IMR-90 (cell line): ENCODE measurements around the gene MCF2L. TPM values are rescaled to one million over a fixed set of nuclear protein-coding genes. Genes with fewer than 3 reads are reported as not detected.

ENCODE experiments used
- ATAC-seq: fragments of 200-7000 bp; cut with Tn5 transposase; 2 replicates; pipeline ENCODE4 v1.9.1; 2020; ENCODE audit warnings: low read depth, mild to moderate bottlenecking, moderate library complexity
- BruUV-seq: library from RNA; stranded (reverse); fragments of 400-500 nt; replicated peaks from 2 replicates; lab custom pipeline; 2021; lab: Mats Ljungman, UMichigan
- CTCF ChIA-PET: fragments of 300-600 bp; formaldehyde crosslinking; extraction: SDS; loops from one replicate; lab custom pipeline; 2021; ENCODE audit warnings: antibody characterized with exemption; lab: Yijun Ruan, JAX
- POLR2A ChIA-PET: fragments of 300-600 bp; sonication (Branson Sonifier 250); formaldehyde crosslinking; loops from one replicate; lab custom pipeline; 2022; ENCODE audit warnings: antibody characterized with exemption; ENCODE audit not compliant: unreplicated experiment; lab: Charles Lee
- DNase-seq: peaks from one replicate; pipeline ENCODE4 v3.0.0; 2013
- H2AFZ ChIP-seq: replicated peaks from 2 replicates; pipeline ENCODE3; 2013; ENCODE audit warnings: low read length, mild to moderate bottlenecking; ENCODE audit not compliant: poor library complexity
- H2AK5ac ChIP-seq: 2 replicates; pipeline ENCODE4 v1.6.1; 2013; ENCODE audit warnings: low read depth, low read length, inconsistent platforms
- H2AK9ac ChIP-seq: replicated peaks from 2 replicates; pipeline ENCODE3; 2013; ENCODE audit warnings: mild to moderate bottlenecking, low read depth, low read length, moderate library complexity; ENCODE audit not compliant: poor library complexity
- H2BK120ac ChIP-seq: 2 replicates; pipeline ENCODE4 v1.6.1; 2013; ENCODE audit warnings: low read depth, low read length, inconsistent platforms
- H2BK15ac ChIP-seq: 3 replicates; pipeline ENCODE4 v1.6.1; 2013; ENCODE audit warnings: low read depth, low read length, inconsistent platforms
- H2BK20ac ChIP-seq: 2 replicates; pipeline ENCODE4 v1.6.1; 2013; ENCODE audit warnings: low read depth, mild to moderate bottlenecking, inconsistent platforms, low read length, moderate library complexity
- H2BK5ac ChIP-seq: 2 replicates; pipeline ENCODE4 v1.6.1; 2013; ENCODE audit warnings: mild to moderate bottlenecking, low read depth, low read length, inconsistent platforms; ENCODE audit not compliant: poor library complexity, severe bottlenecking
- H3K14ac ChIP-seq: replicated peaks from 2 replicates; pipeline ENCODE4 v1.6.1; 2013; ENCODE audit warnings: low read depth, low read length, inconsistent platforms
- H3K18ac ChIP-seq: 2 replicates; pipeline ENCODE4 v1.6.1; 2013; ENCODE audit warnings: low read depth, low read length, control low read depth
- H3K23ac ChIP-seq: 2 replicates; pipeline ENCODE4 v1.6.1; 2013; ENCODE audit warnings: low read depth, low read length, inconsistent platforms
- H3K27ac ChIP-seq: 2 replicates; pipeline ENCODE4 v1.5.1; 2013; ENCODE audit warnings: mild to moderate bottlenecking, control low read depth, low read length; ENCODE audit not compliant: insufficient read depth
- H3K27me3 ChIP-seq: 2 replicates; pipeline ENCODE4 v1.6.1; 2013; ENCODE audit warnings: low read length; ENCODE audit not compliant: control insufficient read depth, insufficient read depth
- H3K36me3 ChIP-seq: 2 replicates; pipeline ENCODE4 v1.6.1; 2013; ENCODE audit warnings: low read length, mixed read lengths; ENCODE audit not compliant: control insufficient read depth, insufficient read depth
- H3K4ac ChIP-seq: 2 replicates; pipeline ENCODE4 v1.6.1; 2013; ENCODE audit warnings: low read depth, low read length, inconsistent platforms
- H3K4me1 ChIP-seq: 2 replicates; pipeline ENCODE4 v1.6.1; 2013; ENCODE audit warnings: low read length, mixed read lengths; ENCODE audit not compliant: control insufficient read depth, insufficient read depth
- H3K4me2 ChIP-seq: 2 replicates; pipeline ENCODE4 v1.6.1; 2013; ENCODE audit warnings: low read depth, mild to moderate bottlenecking, control low read depth, low read length, moderate library complexity
- H3K4me3 ChIP-seq: 2 replicates; pipeline ENCODE4 v1.5.1; 2013; ENCODE audit warnings: low read depth, mild to moderate bottlenecking, control low read depth, low read length, moderate library complexity; ENCODE audit not compliant: insufficient read depth
- H3K56ac ChIP-seq: 2 replicates; pipeline ENCODE4 v1.6.1; 2013; ENCODE audit warnings: low read length, inconsistent platforms; ENCODE audit not compliant: insufficient read depth; ENCODE audit errors: extremely low read depth
- H3K79me1 ChIP-seq, 2 experiments: 2 replicates each; pipeline ENCODE4 v1.6.1; 2013; ENCODE audit warnings: low read length in 2 of 2, inconsistent platforms in 1 of 2, low read depth in 1 of 2
- H3K9ac ChIP-seq: 2 replicates; pipeline ENCODE4 v1.6.1; 2013; ENCODE audit warnings: low read depth, low read length, control low read depth
- H3K9me1 ChIP-seq: 2 replicates; pipeline ENCODE4 v1.6.1; 2013; ENCODE audit warnings: low read length, inconsistent platforms; ENCODE audit not compliant: insufficient read depth
- H3K9me3 ChIP-seq: 2 replicates; pipeline ENCODE4 v1.6.1; 2013; ENCODE audit warnings: low read length; ENCODE audit not compliant: control insufficient read depth, insufficient read depth
- H4K20me1 ChIP-seq: 2 replicates; pipeline ENCODE4 v1.6.1; 2013; ENCODE audit warnings: low read length, inconsistent platforms; ENCODE audit not compliant: insufficient read depth
- H4K5ac ChIP-seq: 2 replicates; pipeline ENCODE4 v1.6.1; 2013; ENCODE audit warnings: mild to moderate bottlenecking, low read depth, low read length, control low read depth
- H4K8ac ChIP-seq, 2 experiments: 2 replicates each; pipeline ENCODE4 v1.6.1; 2013; ENCODE audit warnings: low read depth in 2 of 2, low read length in 2 of 2, control low read depth in 1 of 2, inconsistent platforms in 1 of 2
- H4K91ac ChIP-seq: 2 replicates; pipeline ENCODE4 v1.6.1; 2013; ENCODE audit warnings: low read depth, low read length, inconsistent platforms; ENCODE audit not compliant: insufficient read depth
- CHD1 ChIP-seq: IDR thresholded peaks from 2 replicates; pipeline ENCODE4 v1.6.1; 2012; ENCODE audit warnings: low read depth, low read length, improper control_type of control experiment
- FOS ChIP-seq: fragments of 150-350 bp; IDR thresholded peaks from 2 replicates; pipeline ENCODE4 v1.6.1; 2016; ENCODE audit warnings: low read depth, low read length
- MAFK ChIP-seq: IDR thresholded peaks from 2 replicates; pipeline ENCODE4 v1.6.1; 2012; ENCODE audit warnings: low read depth, low read length, improper control_type of control experiment
- MXI1 ChIP-seq: IDR thresholded peaks from 2 replicates; pipeline ENCODE4 v1.6.1; 2012; ENCODE audit warnings: low read depth, mild to moderate bottlenecking, low read length, moderate library complexity, borderline replicate concordance
- POLR2A ChIP-seq: IDR thresholded peaks from 2 replicates; pipeline ENCODE4 v1.6.1; 2012; ENCODE audit warnings: mild to moderate bottlenecking, low read depth, low read length
- RCOR1 ChIP-seq: IDR thresholded peaks from 2 replicates; pipeline ENCODE4 v1.6.1; 2012; ENCODE audit warnings: mild to moderate bottlenecking, low read length, improper control_type of control experiment; ENCODE audit not compliant: insufficient replicate concordance
- RFX5 ChIP-seq: IDR thresholded peaks from 2 replicates; pipeline ENCODE4 v1.8.0; 2012; ENCODE audit warnings: low read depth, mild to moderate bottlenecking, low read length, moderate library complexity
- SMC3 ChIP-seq: fragments of 150-350 bp; IDR thresholded peaks from 2 replicates; pipeline ENCODE4 v1.6.1; 2016; ENCODE audit warnings: low read depth, mild to moderate bottlenecking, antibody characterized with exemption, low read length, moderate library complexity
- WGBS, 2 experiments: methylation state at CpG; one replicate each; pipeline versions ENCODE4 v1.1.5 to v1.1.7; 2013; ENCODE audit warnings: missing lambda C conversion rate in 2 of 2; ENCODE audit not compliant: insufficient read length in 1 of 2; ENCODE audit errors: extremely low coverage in 2 of 2; 5-methylcytosine and 5-hydroxymethylcytosine counted together
- dilution Hi-C: fragments of 300-500 bp; cut with HindIII; formaldehyde crosslinking; loops from one replicate; pipeline ENCODE4 v1.14.3; 2018; ENCODE audit warnings: low sequenced_read_pairs; ENCODE audit not compliant: unreplicated experiment
- in situ Hi-C: fragments of 300-500 bp; cut with MboI; formaldehyde crosslinking; loops from 3 replicates; pipeline ENCODE4 v1.14.3; 2019; ENCODE audit warnings: low sequenced_read_pairs, inconsistent platforms, mixed read lengths
- intact Hi-C: fragments of 100-400 bp; cut with micrococcal nuclease; formaldehyde crosslinking; loops from 2 replicates; pipeline ENCODE4 v1.10.0; 2022
- polyA plus RNA-seq, 3 experiments: library from polyadenylated mRNA; depleted of rRNA; stranded (reverse); fragments of >200 nt; gene quantifications; 2 replicates each; pipeline ENCODE4 v1.2.3, GENCODE V29; 2012; ENCODE audit warnings: low replicate concordance in 1 of 3
- total RNA-seq: library from RNA; depleted of rRNA; stranded (reverse); fragments of >200 nt; gene quantifications from 2 replicates; pipeline ENCODE4 v1.2.3, GENCODE V29; 2012
- TF ChIP-seq, protein P1 (sequence below): fragments of 150-350 bp; IDR thresholded peaks from 2 replicates; pipeline ENCODE4 v1.6.1; 2016; ENCODE audit warnings: low read depth, mild to moderate bottlenecking, low read length, moderate library complexity, borderline replicate concordance

MCF2L gene
- total and polyA plus RNA-seq, 2 of the 4 experiments (the other 2 are of a cell fraction): 0.18 TPM; not detected in 1

DNA sequence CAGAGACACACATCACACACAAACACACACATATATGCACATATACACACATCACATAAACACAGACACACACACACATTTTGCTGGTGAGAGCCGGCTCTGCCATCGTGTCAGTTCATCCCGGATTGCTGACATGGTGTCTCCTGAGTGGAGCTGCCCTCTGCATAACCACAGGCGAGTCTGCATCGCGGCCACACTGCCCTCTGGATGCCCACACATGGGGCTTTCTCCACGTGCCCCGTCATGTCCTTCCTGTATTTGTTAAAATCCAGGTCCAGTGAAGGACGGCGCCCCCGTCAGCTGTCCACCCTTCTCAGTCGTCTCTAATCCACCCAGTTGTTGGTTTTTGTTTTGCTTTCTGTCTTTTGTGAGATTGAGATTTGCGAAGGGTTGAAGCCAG, 84.0 kb downstream of the MCF2L start:
- no peak overlapping the region for H3K4me2 ChIP-seq
- no peaks in the 10 kb centered on the region for H3K36me3 ChIP-seq
- H2BK20ac ChIP-seq: no peak overlapping the region
- no TSS peak for BruUV-seq
- no peak overlapping the region for H3K18ac ChIP-seq
- H3K4me1 ChIP-seq: no peaks in the 10 kb centered on the region
- no peak for DNase-seq
- H3K27me3 ChIP-seq: peaks cover 56% of the 10 kb centered on the region
- peak overlapping the region; percentile 10 for H2AFZ ChIP-seq
- H2BK120ac ChIP-seq: no peak overlapping the region
- H2BK15ac ChIP-seq: no peak overlapping the region
- in situ Hi-C loops: no loop called here
- H3K9me3 ChIP-seq: peaks cover 5% of the 10 kb centered on the region; the same call in 1 of the 2 replicates
- no peak overlapping the region for H3K14ac ChIP-seq
- H2BK5ac ChIP-seq: no peak overlapping the region
- CTCF ChIA-PET: no interaction called here
- intact Hi-C loops: no loop called here
- TF ChIP-seq MAFK (no peak), CHD1 (no peak), SMC3 (no peak), RFX5 (no peak), MXI1 (no peak), POLR2A (no peak), RCOR1 (no peak), FOS (no peak)
- TF ChIP-seq, protein P1, sequence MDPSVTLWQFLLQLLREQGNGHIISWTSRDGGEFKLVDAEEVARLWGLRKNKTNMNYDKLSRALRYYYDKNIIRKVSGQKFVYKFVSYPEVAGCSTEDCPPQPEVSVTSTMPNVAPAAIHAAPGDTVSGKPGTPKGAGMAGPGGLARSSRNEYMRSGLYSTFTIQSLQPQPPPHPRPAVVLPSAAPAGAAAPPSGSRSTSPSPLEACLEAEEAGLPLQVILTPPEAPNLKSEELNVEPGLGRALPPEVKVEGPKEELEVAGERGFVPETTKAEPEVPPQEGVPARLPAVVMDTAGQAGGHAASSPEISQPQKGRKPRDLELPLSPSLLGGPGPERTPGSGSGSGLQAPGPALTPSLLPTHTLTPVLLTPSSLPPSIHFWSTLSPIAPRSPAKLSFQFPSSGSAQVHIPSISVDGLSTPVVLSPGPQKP: no peak
- no peaks in the 10 kb centered on the region for H3K79me1 ChIP-seq
- no peak overlapping the region for H4K8ac ChIP-seq
- H3K4ac ChIP-seq: no peak overlapping the region
- H3K56ac ChIP-seq: no peak overlapping the region
- no peak overlapping the region for H2AK5ac ChIP-seq
- H3K23ac ChIP-seq: no peak overlapping the region
- dilution Hi-C loops: no loop called here
- no peaks in the 10 kb centered on the region; the same call in 1 of the 2 replicates for H4K20me1 ChIP-seq
- POLR2A ChIA-PET: no interaction called here
- H2AK9ac ChIP-seq: no peak overlapping the region
- no peak for ATAC-seq
- 66% methylated on average over 7 of the region's 13 CpGs; no CpG with 5 or more reads in 1 of the 2 experiments for WGBS, 2 experiments
- no peak overlapping the region for H3K9ac ChIP-seq
- H3K4me3 ChIP-seq: no peak overlapping the region
- H4K5ac ChIP-seq: no peak overlapping the region
- no peaks in the 10 kb centered on the region for H3K9me1 ChIP-seq
- H3K27ac ChIP-seq: no peak overlapping the region
- H4K91ac ChIP-seq: no peak overlapping the region
